Measurements from ENCODE around the gene ZNF213. TPM values are rescaled to one million over a fixed set of nuclear protein-coding genes. Genes with fewer than 3 reads are reported as not detected.

ZNF213 gene
- polyA plus RNA-seq, 3 donors: 1.5 to 2.6 (median 1.8) TPM

DNA sequence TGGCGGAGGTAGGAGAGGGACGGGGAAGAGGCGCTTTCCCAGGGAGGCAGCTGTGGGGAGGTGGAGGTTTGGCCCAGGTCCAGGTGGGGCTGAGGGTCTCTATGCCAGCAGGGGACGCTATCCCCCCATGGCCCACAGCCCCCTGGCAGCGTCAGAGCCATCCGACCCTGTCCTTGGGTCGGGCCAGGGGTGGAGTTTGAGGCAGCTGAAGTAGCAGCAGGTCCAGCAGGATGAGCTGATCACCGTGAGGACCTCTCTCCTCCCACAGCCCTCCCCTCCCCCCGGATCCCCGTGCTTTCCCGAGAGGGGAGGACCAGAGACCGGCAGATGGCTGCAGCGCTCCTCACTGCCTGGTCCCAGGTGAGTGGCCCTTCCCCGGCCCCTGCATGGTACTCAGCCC is 19.3 kb upstream of the ZNF213 start:
- TF ChIP-seq, protein P1, sequence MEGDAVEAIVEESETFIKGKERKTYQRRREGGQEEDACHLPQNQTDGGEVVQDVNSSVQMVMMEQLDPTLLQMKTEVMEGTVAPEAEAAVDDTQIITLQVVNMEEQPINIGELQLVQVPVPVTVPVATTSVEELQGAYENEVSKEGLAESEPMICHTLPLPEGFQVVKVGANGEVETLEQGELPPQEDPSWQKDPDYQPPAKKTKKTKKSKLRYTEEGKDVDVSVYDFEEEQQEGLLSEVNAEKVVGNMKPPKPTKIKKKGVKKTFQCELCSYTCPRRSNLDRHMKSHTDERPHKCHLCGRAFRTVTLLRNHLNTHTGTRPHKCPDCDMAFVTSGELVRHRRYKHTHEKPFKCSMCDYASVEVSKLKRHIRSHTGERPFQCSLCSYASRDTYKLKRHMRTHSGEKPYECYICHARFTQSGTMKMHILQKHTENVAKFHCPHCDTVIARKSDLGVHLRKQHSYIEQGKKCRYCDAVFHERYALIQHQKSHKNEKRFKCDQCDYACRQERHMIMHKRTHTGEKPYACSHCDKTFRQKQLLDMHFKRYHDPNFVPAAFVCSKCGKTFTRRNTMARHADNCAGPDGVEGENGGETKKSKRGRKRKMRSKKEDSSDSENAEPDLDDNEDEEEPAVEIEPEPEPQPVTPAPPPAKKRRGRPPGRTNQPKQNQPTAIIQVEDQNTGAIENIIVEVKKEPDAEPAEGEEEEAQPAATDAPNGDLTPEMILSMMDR (IDR thresholded peaks at IDR 0.05): no peak
- Histone ChIP-seq H3K9me3 (replicated peaks in 1 of 2; ENCODE audit: control insufficient read depth in 1 of 2, insufficient read depth in 1 of 2, low read length in 2 of 2) (no peaks in the 10 kb centered on the region), H3K9ac (ENCODE audit: insufficient read depth, low read length, poor library complexity, severe bottlenecking) (no peak overlapping the region), H4K20me1 (ENCODE audit: insufficient read depth, low read length) (no peaks in the 10 kb centered on the region), H3K27ac (ENCODE audit: low read depth in 1 of 2, low read length in 2 of 2) (no peak overlapping the region), H3K4me1 (ENCODE audit: control insufficient read depth in 1 of 2, insufficient read depth in 2 of 2, low read length in 2 of 2) (peaks cover 15 to 19% of the 10 kb centered on the region in 2 donors), H3K4me3 (replicated peaks in 1 of 3; ENCODE audit: low read depth in 2 of 3, low read length in 3 of 3) (no peak overlapping the region), H3K79me2 (ENCODE audit: insufficient read depth, low read length) (no peaks in the 10 kb centered on the region), H3K36me3 (replicated peaks in 1 of 2; ENCODE audit: control insufficient read depth in 1 of 2, insufficient read depth in 2 of 2, low read length in 2 of 2) (peaks cover 0 to 14% of the 10 kb centered on the region in 2 donors), H3K27me3 (ENCODE audit: control insufficient read depth in 2 of 2, insufficient read depth in 2 of 2, low read length in 2 of 2) (no peaks in the 10 kb centered on the region), H3K4me2 (replicated peaks; ENCODE audit: extremely low read depth, low read length, poor library complexity, severe bottlenecking) (no peak overlapping the region), H2AFZ (ENCODE audit: insufficient read depth, low read depth, low read length, poor library complexity, severe bottlenecking) (no peak overlapping the region)
- intact Hi-C loops (cut with micrococcal nuclease): no loop called here
- Mint-ChIP-seq H3K4me3 (no peak overlapping the region), H3K4me1 (peaks cover 18% of the 10 kb centered on the region), H3K36me3 (peaks cover 2 to 9% of the 10 kb centered on the region in 2 donors), H3K9me3 (peaks cover 0 to under 1% (median 0%) of the 10 kb centered on the region in 7 donors), H3K27ac (peak overlapping the region in 1 of 7 donors; percentile 57), H3K27me3 (ENCODE audit: low read depth in 3 of 3) (peaks cover 2 to 12% (median 2%) of the 10 kb centered on the region in 3 donors)
- no peak for DNase-seq
- 97% methylated on average over 5 of the region's 14 CpGs for WGBS (ENCODE audit: insufficient coverage)

DNA sequence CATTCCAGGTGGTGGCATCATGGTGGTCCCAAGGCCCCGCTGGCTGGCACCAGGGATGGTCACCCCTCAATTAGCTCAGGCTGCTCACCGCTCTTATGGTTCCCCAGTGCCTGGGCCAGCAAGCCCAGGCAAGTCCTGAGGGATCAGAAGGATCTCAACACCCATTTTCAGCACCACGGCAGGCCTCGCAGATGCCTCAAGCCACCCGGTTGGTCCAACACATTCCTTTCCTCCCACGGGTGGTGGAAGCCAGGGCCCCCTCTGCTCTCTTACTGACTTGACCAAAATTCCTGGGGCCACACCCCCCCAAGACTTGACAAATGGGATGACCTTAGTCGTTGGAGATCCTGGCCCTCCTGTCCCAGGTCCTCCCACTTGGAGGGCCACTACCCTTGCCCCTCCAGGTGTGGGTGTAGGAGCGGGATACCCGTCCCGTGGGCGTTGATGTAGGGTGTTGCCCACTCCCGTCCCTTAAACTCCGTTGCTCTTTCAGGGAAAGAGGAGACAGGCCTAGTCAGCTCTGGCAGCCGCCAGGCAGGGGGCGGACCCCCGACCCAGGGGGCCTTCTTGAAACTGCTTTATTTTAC is 16.5 kb upstream of the ZNF213 start:
- Histone ChIP-seq H3K4me3 (replicated peaks in 1 of 3; ENCODE audit: low read depth in 2 of 3, low read length in 3 of 3) (no peak overlapping the region), H4K20me1 (ENCODE audit: insufficient read depth, low read length) (no peaks in the 10 kb centered on the region), H2AFZ (ENCODE audit: insufficient read depth, low read depth, low read length, poor library complexity, severe bottlenecking) (no peak overlapping the region), H3K4me2 (replicated peaks; ENCODE audit: extremely low read depth, low read length, poor library complexity, severe bottlenecking) (no peak overlapping the region), H3K4me1 (ENCODE audit: control insufficient read depth in 1 of 2, insufficient read depth in 2 of 2, low read length in 2 of 2) (peaks cover 2 to 8% of the 10 kb centered on the region in 2 donors), H3K79me2 (ENCODE audit: insufficient read depth, low read length) (no peaks in the 10 kb centered on the region), H3K27me3 (ENCODE audit: control insufficient read depth in 2 of 2, insufficient read depth in 2 of 2, low read length in 2 of 2) (no peaks in the 10 kb centered on the region), H3K27ac (ENCODE audit: low read depth in 1 of 2, low read length in 2 of 2) (no peak overlapping the region), H3K36me3 (replicated peaks in 1 of 2; ENCODE audit: control insufficient read depth in 1 of 2, insufficient read depth in 2 of 2, low read length in 2 of 2) (peaks cover 0 to 14% of the 10 kb centered on the region in 2 donors), H3K9me3 (replicated peaks in 1 of 2; ENCODE audit: control insufficient read depth in 1 of 2, insufficient read depth in 1 of 2, low read length in 2 of 2) (no peaks in the 10 kb centered on the region), H3K9ac (ENCODE audit: insufficient read depth, low read length, poor library complexity, severe bottlenecking) (no peak overlapping the region)
- no peaks in the 10 kb centered on the region for H3K9me3 Mint-ChIP-seq
- WGBS (ENCODE audit: insufficient coverage): 97% methylated on average over 12 of the region's 16 CpGs
- peaks cover 2 to 9% of the 10 kb centered on the region in 2 donors for H3K36me3 Mint-ChIP-seq
- peaks cover 7% of the 10 kb centered on the region for H3K4me1 Mint-ChIP-seq
- peak overlapping the region in 1 of 7 donors; percentile 50 for H3K27ac Mint-ChIP-seq
- peaks cover 0 to 6% (median 5%) of the 10 kb centered on the region in 3 donors for H3K27me3 Mint-ChIP-seq (ENCODE audit: low read depth in 3 of 3)
- no peak for DNase-seq
- intact Hi-C loops (cut with micrococcal nuclease): no loop called here
- no peak overlapping the region for H3K4me3 Mint-ChIP-seq
- TF ChIP-seq, protein P1 (IDR thresholded peaks at IDR 0.05): no peak

All from CD14-positive monocyte (primary cell).